Mammary epithelial cell (primary cell): ENCODE results near the gene SLC17A7.

Source experiments
- CTCF ChIP-seq, 2 donors: IDR thresholded peaks in 1 of 2; conservative IDR thresholded peaks in 1 of 2; 2 replicates each; pipeline ENCODE4 v1.5.1; 2011 to 2012; ENCODE audit warnings: inconsistent platforms in 2 of 2, low read length in 2 of 2, mild to moderate bottlenecking in 2 of 2, control low read depth in 1 of 2, low read depth in 1 of 2; ENCODE audit not compliant: insufficient read depth in 1 of 2; ENCODE audit errors: extremely low read depth in 1 of 2
- EZH2 ChIP-seq: IDR thresholded peaks from 2 replicates; pipeline ENCODE4 v1.6.1; 2012; ENCODE audit warnings: low read length, inconsistent platforms, borderline replicate concordance

GRCh38 chr19:49434907-49435583 is 6.3 kb downstream of the SLC17A7 start:
- TF ChIP-seq CTCF (conservative IDR thresholded peaks at IDR 0.05 in 1 of 2, IDR thresholded peaks at IDR 0.05 in 1 of 2; ENCODE audit: extremely low read depth in 1 of 2, insufficient read depth in 1 of 2, low read depth in 1 of 2, low read length in 2 of 2): no peak
- no peak for TF ChIP-seq EZH2
